Measurements from ENCODE around the gene IZUMO1. TPM values are rescaled to one million over a fixed set of nuclear protein-coding genes. Genes with fewer than 3 reads are reported as not detected.
A peak's percentile ranks its signal among the peaks of the same experiment; 100 is the strongest.

Gene IZUMO1
- total RNA-seq, 1 experiment from 2014 or later = 10.3 TPM

GRCh38 chr19:48757089-48757675, 10.5 kb upstream of the IZUMO1 start:
- H3K36me3 Mint-ChIP-seq (ENCODE audit: insufficient read depth, unreplicated experiment) = peaks cover 21% of the 10 kb centered on the region
- H3K9me3 ChIP-seq = no peaks in the 10 kb centered on the region
- H3K4me1 ChIP-seq = peaks cover 35% of the 10 kb centered on the region
- POLR2A ChIA-PET = no interaction called here
- H3K27ac Mint-ChIP-seq (ENCODE audit: unreplicated experiment) = peak overlapping the region; percentile 95
- no peak overlapping the region for H3K4me3 Mint-ChIP-seq (ENCODE audit: unreplicated experiment)
- no peaks in the 10 kb centered on the region for H3K9me3 Mint-ChIP-seq (ENCODE audit: unreplicated experiment)
- BruUV-seq (replicated peaks) = no TSS peak
- no peak for DNase-seq
- no peaks in the 10 kb centered on the region for H3K27me3 ChIP-seq (replicated peaks; ENCODE audit: control insufficient read depth, insufficient read depth, low read length)
- CTCF ChIA-PET = no interaction called here
- intact Hi-C loops (cut with micrococcal nuclease; ENCODE audit: unreplicated experiment) = no loop called here
- no peaks in the 10 kb centered on the region for H3K27me3 Mint-ChIP-seq (ENCODE audit: insufficient read depth, unreplicated experiment)
- no peaks in the 10 kb centered on the region for H3K36me3 ChIP-seq (ENCODE audit: control insufficient read depth, insufficient read depth, low read length)
- peaks cover 25% of the 10 kb centered on the region for H3K4me1 Mint-ChIP-seq (ENCODE audit: low read depth, unreplicated experiment)
- H3K4me3 ChIP-seq (ENCODE audit: low read depth, low read length) = no peak overlapping the region
- no peak for TF ChIP-seq CTCF (IDR thresholded peaks at IDR 0.05; ENCODE audit: insufficient read depth in 1 of 2, low read depth in 1 of 2, low read length in 1 of 2, severe bottlenecking in 1 of 2, unreplicated experiment in 1 of 2)

- Histone ChIP-seq H3K4me1 (peaks cover 35% of the 10 kb centered on the region), H3K27me3 (replicated peaks; ENCODE audit: control insufficient read depth, insufficient read depth, low read length) (no peaks in the 10 kb centered on the region), H3K36me3 (ENCODE audit: control insufficient read depth, insufficient read depth, low read length) (no peaks in the 10 kb centered on the region), H3K4me3 (ENCODE audit: low read depth, low read length) (no peak overlapping the region), H3K9me3 (no peaks in the 10 kb centered on the region)
- ChIA-PET CTCF (no interaction called here), POLR2A (no interaction called here)
- Mint-ChIP-seq H3K9me3 (ENCODE audit: unreplicated experiment) (no peaks in the 10 kb centered on the region), H3K4me3 (ENCODE audit: unreplicated experiment) (no peak overlapping the region), H3K4me1 (ENCODE audit: low read depth, unreplicated experiment) (peaks cover 29% of the 10 kb centered on the region), H3K27me3 (ENCODE audit: insufficient read depth, unreplicated experiment) (no peaks in the 10 kb centered on the region), H3K27ac (ENCODE audit: unreplicated experiment) (peak overlapping the region; percentile 95), H3K36me3 (ENCODE audit: insufficient read depth, unreplicated experiment) (peaks cover 21% of the 10 kb centered on the region)
- BruUV-seq (replicated peaks) = no TSS peak
- DNase-seq = no peak
- intact Hi-C loops (cut with micrococcal nuclease; ENCODE audit: unreplicated experiment) = no loop called here
- TF ChIP-seq CTCF (IDR thresholded peaks at IDR 0.05; ENCODE audit: insufficient read depth in 1 of 2, low read depth in 1 of 2, low read length in 1 of 2, severe bottlenecking in 1 of 2, unreplicated experiment in 1 of 2) = no peak
These were observed 10.0 kb upstream of the IZUMO1 start for GRCh38 chr19:48756686-48757085.

GRCh38 chr19:48756212-48756611, 9.5 kb upstream of the IZUMO1 start:
- Mint-ChIP-seq H3K4me1 (ENCODE audit: low read depth, unreplicated experiment) (peaks cover 29% of the 10 kb centered on the region), H3K36me3 (ENCODE audit: insufficient read depth, unreplicated experiment) (peaks cover 21% of the 10 kb centered on the region), H3K27me3 (ENCODE audit: insufficient read depth, unreplicated experiment) (no peaks in the 10 kb centered on the region), H3K9me3 (ENCODE audit: unreplicated experiment) (no peaks in the 10 kb centered on the region), H3K4me3 (ENCODE audit: unreplicated experiment) (no peak overlapping the region), H3K27ac (ENCODE audit: unreplicated experiment) (peak overlapping the region; percentile 95)
- intact Hi-C loops (cut with micrococcal nuclease; ENCODE audit: unreplicated experiment) = no loop called here
- no TSS peak for BruUV-seq (replicated peaks)
- Histone ChIP-seq H3K4me1 (peaks cover 35% of the 10 kb centered on the region), H3K36me3 (ENCODE audit: control insufficient read depth, insufficient read depth, low read length) (no peaks in the 10 kb centered on the region), H3K9me3 (no peaks in the 10 kb centered on the region), H3K27me3 (replicated peaks; ENCODE audit: control insufficient read depth, insufficient read depth, low read length) (no peaks in the 10 kb centered on the region), H3K4me3 (ENCODE audit: low read depth, low read length) (no peak overlapping the region)
- CTCF ChIA-PET = no interaction called here
- POLR2A ChIA-PET = no interaction called here
- TF ChIP-seq CTCF (IDR thresholded peaks at IDR 0.05; ENCODE audit: insufficient read depth in 1 of 2, low read depth in 1 of 2, low read length in 1 of 2, severe bottlenecking in 1 of 2, unreplicated experiment in 1 of 2) = no peak
- no peak for DNase-seq

Measured in Caco-2 (cell line).